ENCODE measurements around the gene RNF186. TPM values are rescaled to one million over a fixed set of nuclear protein-coding genes. Genes with fewer than 3 reads are reported as not detected.
"Not testable (repeated sequence)": the region's sequence is repeated elsewhere in the genome, so short reads cannot be mapped to it uniquely, and the experiment has no call there.

RNF186 gene
- total RNA-seq, 4 donors from 2014 or later: 2.5 to 19.0 (median 10.4) TPM

DNA sequence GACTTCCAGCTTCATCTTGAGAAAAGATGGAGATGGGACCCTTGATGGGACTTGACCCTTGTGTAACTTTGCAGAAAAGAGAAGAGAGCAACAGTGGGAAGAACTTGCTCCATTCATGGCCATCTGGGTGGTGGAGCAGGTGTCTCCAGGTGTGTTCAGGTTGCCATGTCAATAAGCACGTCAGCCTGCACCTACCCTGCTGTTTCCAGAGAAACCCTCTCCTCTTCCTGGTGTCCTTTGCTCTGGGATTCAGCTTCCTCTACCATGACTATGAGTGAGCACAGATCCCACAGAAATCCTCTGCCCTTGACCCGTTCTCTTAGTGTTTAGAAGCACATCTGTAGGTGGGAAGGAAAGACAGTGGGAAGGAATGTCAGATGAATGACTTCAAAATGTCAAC lies 45.3 kb upstream of the RNF186 start:
- Histone ChIP-seq H3K9me3 (no peaks in the 10 kb centered on the region), H3K27ac (peak overlapping the region in 3 of 4 donors; percentile 67 to 83 (median 76)), H3K4me1 (peaks cover 0 to 7% (median 0%) of the 10 kb centered on the region in 4 donors), H3K4me3 (no peak overlapping the region), H3K27me3 (no peaks in the 10 kb centered on the region), H3K36me3 (no peaks in the 10 kb centered on the region)
- DNase-seq: peak in 1 of 3 donors; percentile 52
- TF ChIP-seq, protein P1, sequence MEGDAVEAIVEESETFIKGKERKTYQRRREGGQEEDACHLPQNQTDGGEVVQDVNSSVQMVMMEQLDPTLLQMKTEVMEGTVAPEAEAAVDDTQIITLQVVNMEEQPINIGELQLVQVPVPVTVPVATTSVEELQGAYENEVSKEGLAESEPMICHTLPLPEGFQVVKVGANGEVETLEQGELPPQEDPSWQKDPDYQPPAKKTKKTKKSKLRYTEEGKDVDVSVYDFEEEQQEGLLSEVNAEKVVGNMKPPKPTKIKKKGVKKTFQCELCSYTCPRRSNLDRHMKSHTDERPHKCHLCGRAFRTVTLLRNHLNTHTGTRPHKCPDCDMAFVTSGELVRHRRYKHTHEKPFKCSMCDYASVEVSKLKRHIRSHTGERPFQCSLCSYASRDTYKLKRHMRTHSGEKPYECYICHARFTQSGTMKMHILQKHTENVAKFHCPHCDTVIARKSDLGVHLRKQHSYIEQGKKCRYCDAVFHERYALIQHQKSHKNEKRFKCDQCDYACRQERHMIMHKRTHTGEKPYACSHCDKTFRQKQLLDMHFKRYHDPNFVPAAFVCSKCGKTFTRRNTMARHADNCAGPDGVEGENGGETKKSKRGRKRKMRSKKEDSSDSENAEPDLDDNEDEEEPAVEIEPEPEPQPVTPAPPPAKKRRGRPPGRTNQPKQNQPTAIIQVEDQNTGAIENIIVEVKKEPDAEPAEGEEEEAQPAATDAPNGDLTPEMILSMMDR (IDR thresholded peaks at IDR 0.05): no peak
- no peak for TF ChIP-seq POLR2A (IDR thresholded peaks at IDR 0.05)

DNA sequence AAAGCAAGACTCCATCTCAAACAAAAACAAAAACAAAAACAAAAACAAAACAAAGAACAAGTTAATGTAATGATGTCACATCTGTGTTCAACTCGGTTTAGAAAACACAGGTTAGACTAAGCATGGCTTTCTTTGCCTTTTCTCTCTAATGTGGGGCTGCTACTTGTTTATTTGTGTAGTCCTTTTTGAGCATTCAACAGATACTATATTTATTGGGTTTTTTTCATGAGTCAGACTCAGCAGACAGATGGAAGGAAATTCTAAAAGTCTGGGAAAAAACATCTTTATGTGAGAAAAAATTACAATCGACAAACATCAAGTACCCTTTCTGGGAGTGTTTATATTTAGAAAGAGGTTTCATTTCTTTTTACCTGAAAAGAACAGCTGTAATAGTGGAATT lies 44.8 kb upstream of the RNF186 start:
- Histone ChIP-seq H3K9me3 (no peaks in the 10 kb centered on the region), H3K27ac (peak overlapping the region in 3 of 4 donors; percentile 39 to 83 (median 76)), H3K36me3 (no peaks in the 10 kb centered on the region), H3K4me3 (no peak overlapping the region), H3K4me1 (peaks cover 0 to 7% (median 0%) of the 10 kb centered on the region in 4 donors), H3K27me3 (no peaks in the 10 kb centered on the region)
- TF ChIP-seq, protein P1 (IDR thresholded peaks at IDR 0.05): no peak
- TF ChIP-seq POLR2A (IDR thresholded peaks at IDR 0.05): no peak
- no peak for DNase-seq

DNA sequence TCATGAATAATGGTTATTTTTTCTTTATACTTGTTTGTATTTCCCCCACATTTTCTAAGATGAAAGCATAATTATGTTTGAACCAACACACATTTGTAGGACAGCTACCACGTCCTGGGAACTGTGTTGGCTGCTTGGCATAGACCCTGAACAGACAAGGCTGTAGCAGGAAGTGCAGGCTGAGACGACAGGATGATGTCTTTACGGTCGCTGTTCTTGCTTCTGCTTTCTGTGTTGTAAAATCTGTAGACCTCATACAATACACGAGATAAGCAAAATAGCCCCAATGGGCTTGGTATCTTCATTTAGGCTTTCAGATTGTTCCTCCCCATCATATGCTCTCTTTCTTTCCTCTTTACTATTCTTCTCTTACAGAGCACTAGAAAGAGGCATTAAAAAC lies 43.8 kb upstream of the RNF186 start:
- H3K4me1 ChIP-seq: peaks cover 0 to 7% (median 0%) of the 10 kb centered on the region in 4 donors
- TF ChIP-seq POLR2A (IDR thresholded peaks at IDR 0.05): no peak
- TF ChIP-seq, protein P1 (IDR thresholded peaks at IDR 0.05): no peak
- H3K36me3 ChIP-seq: no peaks in the 10 kb centered on the region
- DNase-seq: no peak
- H3K27ac ChIP-seq: no peak overlapping the region
- H3K4me3 ChIP-seq: no peak overlapping the region
- no peaks in the 10 kb centered on the region for H3K27me3 ChIP-seq
- no peaks in the 10 kb centered on the region for H3K9me3 ChIP-seq

DNA sequence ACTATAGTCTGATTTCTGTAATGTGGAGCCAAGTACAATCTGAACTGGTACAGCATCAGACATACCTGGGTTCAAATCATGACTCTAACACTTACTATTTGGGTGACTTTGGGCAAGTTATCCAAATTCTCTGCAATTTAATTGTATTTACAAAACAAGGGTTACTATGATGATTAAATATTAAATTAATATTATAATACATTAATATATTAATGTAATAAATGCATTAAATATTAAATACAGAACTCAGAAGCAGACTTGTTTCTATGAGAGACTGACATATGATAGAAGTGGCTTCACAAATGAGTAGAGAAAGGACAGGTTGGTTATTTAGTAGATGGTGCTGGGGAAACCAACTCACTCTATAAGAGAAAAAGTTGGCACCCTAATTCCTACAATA lies 39.8 kb upstream of the RNF186 start:
- DNase-seq: no peak
- TF ChIP-seq POLR2A (IDR thresholded peaks at IDR 0.05): no peak
- TF ChIP-seq, protein P1 (IDR thresholded peaks at IDR 0.05): no peak
- H3K36me3 ChIP-seq: no peaks in the 10 kb centered on the region
- H3K4me1 ChIP-seq: no peaks in the 10 kb centered on the region
- H3K4me3 ChIP-seq: no peak overlapping the region
- no peaks in the 10 kb centered on the region for H3K9me3 ChIP-seq
- H3K27me3 ChIP-seq: no peaks in the 10 kb centered on the region
- H3K27ac ChIP-seq: no peak overlapping the region

DNA sequence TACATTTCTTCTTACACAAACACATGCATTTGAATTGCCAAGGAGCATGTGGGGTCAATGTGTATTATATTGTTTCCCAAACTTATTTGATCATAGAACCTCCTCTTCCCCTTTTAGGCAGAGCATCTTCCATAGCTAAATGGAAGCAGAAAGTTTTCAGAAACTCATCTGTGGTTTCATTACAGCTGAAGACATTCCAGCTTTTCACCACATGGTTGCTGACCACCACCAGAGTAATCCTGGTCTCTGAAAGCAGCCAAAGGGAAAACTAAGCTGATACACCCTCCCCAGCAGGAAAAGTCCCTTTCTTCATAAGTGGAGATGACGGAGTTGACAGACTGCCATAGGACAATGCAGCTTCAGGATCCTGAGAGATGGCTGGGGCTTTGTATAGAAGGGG lies 37.0 kb upstream of the RNF186 start:
- Histone ChIP-seq H3K4me1 (no peaks in the 10 kb centered on the region), H3K27me3 (no peaks in the 10 kb centered on the region), H3K36me3 (no peaks in the 10 kb centered on the region), H3K9me3 (no peaks in the 10 kb centered on the region), H3K27ac (no peak overlapping the region), H3K4me3 (no peak overlapping the region)
- TF ChIP-seq, protein P1 (IDR thresholded peaks at IDR 0.05): no peak
- no peak for TF ChIP-seq POLR2A (IDR thresholded peaks at IDR 0.05)
- DNase-seq: no peak

DNA sequence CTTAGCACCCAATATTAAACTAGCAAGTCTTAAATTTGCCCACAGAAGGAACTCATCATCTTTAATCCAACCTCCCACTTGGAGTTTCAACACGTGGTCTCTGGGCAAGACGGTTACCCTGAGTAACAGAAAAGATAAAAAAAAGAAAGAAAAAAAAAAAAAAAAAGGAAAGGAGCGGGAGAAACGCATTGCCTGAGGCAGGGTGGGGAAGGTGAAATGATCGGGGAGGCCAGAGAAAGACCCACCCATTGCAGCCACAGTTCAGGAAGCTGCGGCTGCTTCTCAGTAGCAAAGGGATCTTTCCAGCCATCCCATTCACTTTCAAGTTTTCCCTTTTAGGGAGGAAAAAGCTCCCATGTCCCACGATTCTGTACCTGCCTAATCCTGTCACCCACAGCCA lies 35.1 kb upstream of the RNF186 start:
- Histone ChIP-seq H3K9me3 (no peaks in the 10 kb centered on the region), H3K36me3 (no peaks in the 10 kb centered on the region), H3K27me3 (no peaks in the 10 kb centered on the region), H3K4me1 (no peaks in the 10 kb centered on the region), H3K27ac (no peak overlapping the region), H3K4me3 (no peak overlapping the region)
- TF ChIP-seq, protein P1 (IDR thresholded peaks at IDR 0.05): no peak
- TF ChIP-seq POLR2A (IDR thresholded peaks at IDR 0.05): no peak
- no peak for DNase-seq

DNA sequence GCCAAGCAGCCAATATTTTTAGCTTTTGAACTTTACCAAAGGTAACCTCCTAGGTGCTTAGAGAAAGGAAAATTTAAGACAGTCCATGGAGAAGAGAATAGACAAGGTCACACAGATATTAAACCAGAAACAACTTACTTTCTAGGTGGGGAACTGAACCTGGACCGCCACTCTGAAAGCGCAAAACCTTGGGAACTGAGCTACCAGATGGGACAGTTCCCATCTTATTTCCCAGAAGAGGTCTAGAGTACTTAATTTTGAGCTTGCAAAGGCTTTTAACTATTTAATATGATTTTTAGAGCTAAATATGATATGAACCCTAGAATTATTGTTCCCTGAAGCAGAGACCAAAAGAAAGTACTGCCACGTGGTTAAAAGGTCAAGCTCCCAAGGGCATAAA lies 34.2 kb upstream of the RNF186 start:
- not testable (repeated sequence) for H3K36me3 ChIP-seq

DNA sequence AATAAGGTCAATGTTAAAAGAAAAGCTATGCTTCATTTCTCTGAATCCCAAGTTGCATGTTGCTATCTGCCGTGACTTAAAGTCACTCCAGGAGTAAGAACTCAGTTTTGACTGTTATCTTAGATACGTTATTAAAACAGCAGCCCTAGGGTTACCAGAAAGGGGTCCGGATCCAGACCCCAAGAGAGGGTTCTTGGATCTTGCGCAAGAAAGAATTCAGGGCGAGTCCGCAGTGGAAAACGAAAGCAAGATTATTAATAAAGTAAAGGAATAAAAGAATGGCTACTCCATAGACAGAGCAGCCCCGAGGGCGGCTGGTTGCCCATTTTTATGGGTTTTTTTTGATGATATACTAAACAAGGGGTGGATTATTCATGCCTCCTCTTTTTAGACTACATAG lies 32.3 kb upstream of the RNF186 start:
- H3K4me1 ChIP-seq, H3K27me3 ChIP-seq, H3K27ac ChIP-seq, H3K9me3 ChIP-seq, DNase-seq, H3K36me3 ChIP-seq, H3K4me3 ChIP-seq: not testable (repeated sequence)

More for the DNA sequence above, 34.2 kb upstream of the RNF186 start:
- not testable (repeated sequence) for H3K27ac ChIP-seq, H3K27me3 ChIP-seq, DNase-seq, H3K9me3 ChIP-seq, H3K4me1 ChIP-seq, H3K4me3 ChIP-seq

All from Peyer's patch (tissue), 4 donors.